Measurements from ENCODE around the gene MPZL1.

The MPZL1 gene

DNA sequence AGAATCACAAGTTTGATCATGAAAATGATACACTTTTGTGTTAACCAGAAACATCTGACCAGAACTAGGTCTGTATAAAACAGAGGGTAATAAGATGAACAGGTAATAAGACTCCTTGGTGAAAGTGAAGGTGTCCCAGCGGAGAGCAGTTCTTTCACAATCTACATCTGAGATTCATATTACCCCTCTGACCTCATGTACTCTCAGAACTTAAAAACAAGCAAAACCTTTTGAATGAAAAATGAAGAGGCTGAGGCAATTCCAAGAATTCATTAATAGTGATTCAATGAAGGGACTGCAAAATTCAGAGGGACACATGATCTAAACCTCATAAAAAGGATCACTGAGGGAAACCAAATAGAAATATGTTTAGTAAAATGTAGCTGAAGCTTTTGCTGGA, 10.9 kb upstream of the MPZL1 start:
- Histone ChIP-seq H4K20me1 (ENCODE audit: insufficient read depth, low read length) (no peaks in the 10 kb centered on the region), H3K4me1 (ENCODE audit: insufficient read depth, low read length) (peaks cover 18% of the 10 kb centered on the region), H3K36me3 (ENCODE audit: insufficient read depth, low read length) (peaks cover 6% of the 10 kb centered on the region), H3K9me3 (ENCODE audit: insufficient read depth, low read length, severe bottlenecking) (no peaks in the 10 kb centered on the region), H3K27ac (ENCODE audit: low read length) (no peak overlapping the region), H3K4me2 (ENCODE audit: insufficient read depth, low read length) (no peak overlapping the region), H3K79me2 (ENCODE audit: insufficient read depth, low read length) (no peaks in the 10 kb centered on the region), H3K27me3 (ENCODE audit: insufficient read depth, low read length, poor library complexity) (no peaks in the 10 kb centered on the region), H2AFZ (ENCODE audit: low read depth, low read length) (no peak overlapping the region), H3K4me3 (ENCODE audit: low read depth in 1 of 2, low read length in 2 of 2) (no peak overlapping the region), H3K9ac (ENCODE audit: low read depth, low read length) (no peak overlapping the region)
- no peak for DNase-seq
- TF ChIP-seq, protein P1, sequence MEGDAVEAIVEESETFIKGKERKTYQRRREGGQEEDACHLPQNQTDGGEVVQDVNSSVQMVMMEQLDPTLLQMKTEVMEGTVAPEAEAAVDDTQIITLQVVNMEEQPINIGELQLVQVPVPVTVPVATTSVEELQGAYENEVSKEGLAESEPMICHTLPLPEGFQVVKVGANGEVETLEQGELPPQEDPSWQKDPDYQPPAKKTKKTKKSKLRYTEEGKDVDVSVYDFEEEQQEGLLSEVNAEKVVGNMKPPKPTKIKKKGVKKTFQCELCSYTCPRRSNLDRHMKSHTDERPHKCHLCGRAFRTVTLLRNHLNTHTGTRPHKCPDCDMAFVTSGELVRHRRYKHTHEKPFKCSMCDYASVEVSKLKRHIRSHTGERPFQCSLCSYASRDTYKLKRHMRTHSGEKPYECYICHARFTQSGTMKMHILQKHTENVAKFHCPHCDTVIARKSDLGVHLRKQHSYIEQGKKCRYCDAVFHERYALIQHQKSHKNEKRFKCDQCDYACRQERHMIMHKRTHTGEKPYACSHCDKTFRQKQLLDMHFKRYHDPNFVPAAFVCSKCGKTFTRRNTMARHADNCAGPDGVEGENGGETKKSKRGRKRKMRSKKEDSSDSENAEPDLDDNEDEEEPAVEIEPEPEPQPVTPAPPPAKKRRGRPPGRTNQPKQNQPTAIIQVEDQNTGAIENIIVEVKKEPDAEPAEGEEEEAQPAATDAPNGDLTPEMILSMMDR (IDR thresholded peaks at IDR 0.05; ENCODE audit: borderline replicate concordance, extremely low read depth, low read length, poor library complexity, severe bottlenecking): no peak
- no peak for TF ChIP-seq EZH2 (IDR thresholded peaks at IDR 0.05; ENCODE audit: borderline replicate concordance, low read depth, low read length, severe bottlenecking)
- no peak for ATAC-seq (ENCODE audit: insufficient read depth, low read depth)

- TF ChIP-seq, protein P1 (IDR thresholded peaks at IDR 0.05; ENCODE audit: borderline replicate concordance, extremely low read depth, low read length, poor library complexity, severe bottlenecking): no peak
- TF ChIP-seq EZH2 (IDR thresholded peaks at IDR 0.05; ENCODE audit: borderline replicate concordance, low read depth, low read length, severe bottlenecking): no peak
- no peak for ATAC-seq (ENCODE audit: insufficient read depth, low read depth)
- DNase-seq: no peak
Observed at GRCh38 chr1:167711797-167712196, 10.0 kb upstream of the MPZL1 start.

GRCh38 chr1:167713330-167714081, 8.3 kb upstream of the MPZL1 start:
- no peaks in the 10 kb centered on the region for H3K79me2 ChIP-seq (ENCODE audit: insufficient read depth, low read length)
- H2AFZ ChIP-seq (ENCODE audit: low read depth, low read length): peak overlapping the region; percentile 98
- H3K9me3 ChIP-seq (ENCODE audit: insufficient read depth, low read length, severe bottlenecking): no peaks in the 10 kb centered on the region
- H3K27me3 ChIP-seq (ENCODE audit: insufficient read depth, low read length, poor library complexity): no peaks in the 10 kb centered on the region
- peak; percentile 25 for DNase-seq
- no peaks in the 10 kb centered on the region for H3K36me3 ChIP-seq (ENCODE audit: insufficient read depth, low read length)
- peak overlapping the region; percentile 99 for H3K27ac ChIP-seq (ENCODE audit: low read length)
- ATAC-seq (ENCODE audit: insufficient read depth, low read depth): no peak
- peak overlapping the region; percentile 78 for H3K9ac ChIP-seq (ENCODE audit: low read depth, low read length)
- TF ChIP-seq EZH2 (IDR thresholded peaks at IDR 0.05; ENCODE audit: borderline replicate concordance, low read depth, low read length, severe bottlenecking): no peak
- TF ChIP-seq, protein P1 (IDR thresholded peaks at IDR 0.05; ENCODE audit: borderline replicate concordance, extremely low read depth, low read length, poor library complexity, severe bottlenecking): no peak
- H3K4me2 ChIP-seq (ENCODE audit: insufficient read depth, low read length): peak overlapping the region; percentile 97
- H4K20me1 ChIP-seq (ENCODE audit: insufficient read depth, low read length): no peaks in the 10 kb centered on the region
- H3K4me1 ChIP-seq (ENCODE audit: insufficient read depth, low read length): peaks cover 27% of the 10 kb centered on the region
- H3K4me3 ChIP-seq (ENCODE audit: low read depth in 1 of 2, low read length in 2 of 2): peak overlapping the region; percentile 46 to 93

More at GRCh38 chr1:167711797-167712196, 10.0 kb upstream of the MPZL1 start:
- Histone ChIP-seq H3K4me1 (ENCODE audit: insufficient read depth, low read length) (peaks cover 20% of the 10 kb centered on the region), H2AFZ (ENCODE audit: low read depth, low read length) (no peak overlapping the region), H3K27ac (ENCODE audit: low read length) (no peak overlapping the region), H3K36me3 (ENCODE audit: insufficient read depth, low read length) (no peaks in the 10 kb centered on the region; the same call in 1 of the 2 replicates), H3K79me2 (ENCODE audit: insufficient read depth, low read length) (no peaks in the 10 kb centered on the region), H3K9me3 (ENCODE audit: insufficient read depth, low read length, severe bottlenecking) (no peaks in the 10 kb centered on the region), H3K4me3 (ENCODE audit: low read depth in 1 of 2, low read length in 2 of 2) (no peak overlapping the region), H3K9ac (ENCODE audit: low read depth, low read length) (no peak overlapping the region), H3K4me2 (ENCODE audit: insufficient read depth, low read length) (no peak overlapping the region), H4K20me1 (ENCODE audit: insufficient read depth, low read length) (no peaks in the 10 kb centered on the region), H3K27me3 (ENCODE audit: insufficient read depth, low read length, poor library complexity) (no peaks in the 10 kb centered on the region)

Measured in DND-41 (cell line).